Hindlimb muscle (tissue), 1 donor: ENCODE results near the gene ADSS2. TPM values are rescaled to one million over a fixed set of nuclear protein-coding genes. Genes with fewer than 3 reads are reported as not detected.
"Not testable (repeated sequence)": the region's sequence is repeated elsewhere in the genome, so short reads cannot be mapped to it uniquely, and the experiment has no call there.

Source experiments
- DNase-seq: peaks from one replicate; pipeline ENCODE4 v3.0.0-alpha.2; 2013
- polyA plus RNA-seq: library from polyadenylated mRNA; unstranded; fragments of 120-200 nt; gene quantifications from one replicate; pipeline ENCODE4 v1.2.1, GENCODE V29; 2013; ENCODE audit not compliant: insufficient read length

ADSS2 gene
- polyA plus RNA-seq, 1 donor: 18.5 TPM

DNA sequence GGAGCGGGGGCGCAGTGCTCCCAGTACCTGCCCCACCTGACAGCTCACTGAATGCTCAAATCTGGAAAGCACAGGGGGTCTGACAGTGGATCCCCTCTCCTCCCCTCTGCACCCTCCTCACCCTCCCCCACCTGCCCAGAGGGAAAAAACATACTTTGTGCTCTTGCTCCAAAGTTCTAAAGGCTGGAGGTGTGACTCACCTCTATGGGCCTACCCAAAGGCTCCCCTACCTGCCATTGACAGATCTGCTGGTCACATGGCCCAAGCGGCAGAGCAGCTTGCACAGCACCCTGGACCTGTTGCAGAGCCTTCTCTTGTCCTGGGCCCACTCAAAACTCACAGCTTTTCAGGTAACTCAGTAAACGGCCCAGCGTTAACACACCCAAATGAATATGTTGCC, 55.7 kb downstream of the ADSS2 start:
- DNase-seq: no peak

DNA sequence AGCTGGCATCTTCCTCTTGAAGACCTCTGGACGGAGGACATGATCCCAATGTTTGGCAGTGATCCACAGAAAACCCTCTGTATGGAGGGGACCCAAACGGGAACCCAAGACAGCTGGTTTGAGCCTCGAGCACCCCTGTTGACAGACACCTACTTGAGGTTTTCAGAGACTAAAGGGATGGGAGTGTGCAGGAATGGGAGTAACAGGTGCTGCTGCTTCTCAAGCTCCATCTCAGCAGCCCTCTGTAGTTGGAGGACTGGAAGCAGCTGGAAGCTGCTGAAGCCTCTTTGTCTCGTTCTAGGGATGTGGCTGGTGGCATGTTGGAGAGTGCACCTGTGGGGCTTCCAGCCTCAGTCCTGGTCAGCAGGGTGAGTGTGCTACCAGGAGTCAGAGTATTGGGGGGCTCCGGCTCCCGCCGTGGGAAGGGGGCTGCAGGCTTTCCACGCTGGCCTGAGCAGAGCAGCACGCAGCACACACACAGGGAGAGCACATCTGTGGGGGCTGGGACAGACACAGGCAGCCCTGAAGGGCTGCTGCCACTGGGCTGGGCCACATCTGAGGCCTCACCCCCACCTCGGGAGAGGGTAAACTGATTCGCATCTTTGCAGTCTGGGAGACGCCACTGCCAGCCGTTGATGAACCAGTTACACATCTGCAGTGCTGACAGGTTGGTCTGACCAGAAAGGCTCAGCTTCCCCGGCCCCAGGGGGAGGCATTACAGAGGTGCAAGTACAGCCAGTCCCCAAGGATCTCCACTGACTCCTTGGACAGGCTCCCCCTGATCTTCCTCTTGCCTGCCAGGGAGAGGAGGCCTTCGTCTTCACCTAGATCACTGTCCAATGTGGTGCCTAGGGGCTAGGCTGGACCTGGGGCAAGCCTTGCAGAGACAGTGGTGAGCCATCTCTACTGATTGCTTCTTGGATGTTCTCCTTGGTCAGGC, 56.6 kb downstream of the ADSS2 start:
- no peak for DNase-seq

- no peak for DNase-seq
Measured at GRCh38 chr1:244394346-244394745, 57.4 kb downstream of the ADSS2 start.

GRCh38 chr1:244393604-244394176, 58.0 kb downstream of the ADSS2 start:
- DNase-seq: no peak

GRCh38 chr1:244391761-244392160, 59.9 kb downstream of the ADSS2 start:
- no peak for DNase-seq

DNA sequence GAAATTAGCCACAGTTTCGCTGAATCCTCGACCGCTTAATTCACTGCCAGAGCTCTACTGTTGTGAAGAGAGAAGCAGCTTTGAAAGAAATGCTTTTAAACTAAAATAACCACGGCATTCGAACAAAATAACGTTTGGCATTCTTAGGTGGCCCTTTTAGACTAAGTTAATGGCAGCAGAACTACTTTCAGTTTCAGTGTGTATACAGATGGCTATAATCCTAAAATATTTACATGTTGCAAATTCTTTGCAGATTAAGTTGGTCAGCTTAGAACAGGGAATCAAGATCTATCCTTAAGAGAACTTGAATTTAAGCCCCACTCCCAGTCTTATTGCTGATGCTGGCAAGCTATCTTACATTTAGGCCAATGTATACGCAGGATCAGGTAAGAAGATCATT, 62.7 kb downstream of the ADSS2 start:
- DNase-seq: no peak

GRCh38 chr1:244387415-244387814, 64.3 kb downstream of the ADSS2 start:
- no peak for DNase-seq

DNA sequence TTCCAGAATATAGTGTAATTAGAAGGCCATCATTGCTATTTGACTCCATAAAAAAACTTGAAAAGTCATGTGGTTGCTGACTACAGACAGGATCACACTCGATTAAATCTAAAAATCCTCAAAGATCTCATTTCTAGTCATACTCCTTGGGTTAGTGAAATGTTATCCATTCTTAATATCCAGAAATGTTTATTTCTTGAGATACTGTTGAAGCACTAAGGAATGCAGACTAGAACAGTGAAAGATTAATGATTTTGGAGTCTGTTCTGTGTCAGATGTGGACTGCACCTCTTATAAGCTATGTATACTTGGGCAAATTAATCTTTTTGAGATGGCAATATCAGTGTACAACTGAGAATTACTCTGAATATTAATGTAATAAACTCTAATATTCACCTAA, 65.1 kb downstream of the ADSS2 start:
- DNase-seq: no peak

- DNase-seq: no peak
Measured at GRCh38 chr1:244384066-244384465, 67.6 kb downstream of the ADSS2 start.

DNA sequence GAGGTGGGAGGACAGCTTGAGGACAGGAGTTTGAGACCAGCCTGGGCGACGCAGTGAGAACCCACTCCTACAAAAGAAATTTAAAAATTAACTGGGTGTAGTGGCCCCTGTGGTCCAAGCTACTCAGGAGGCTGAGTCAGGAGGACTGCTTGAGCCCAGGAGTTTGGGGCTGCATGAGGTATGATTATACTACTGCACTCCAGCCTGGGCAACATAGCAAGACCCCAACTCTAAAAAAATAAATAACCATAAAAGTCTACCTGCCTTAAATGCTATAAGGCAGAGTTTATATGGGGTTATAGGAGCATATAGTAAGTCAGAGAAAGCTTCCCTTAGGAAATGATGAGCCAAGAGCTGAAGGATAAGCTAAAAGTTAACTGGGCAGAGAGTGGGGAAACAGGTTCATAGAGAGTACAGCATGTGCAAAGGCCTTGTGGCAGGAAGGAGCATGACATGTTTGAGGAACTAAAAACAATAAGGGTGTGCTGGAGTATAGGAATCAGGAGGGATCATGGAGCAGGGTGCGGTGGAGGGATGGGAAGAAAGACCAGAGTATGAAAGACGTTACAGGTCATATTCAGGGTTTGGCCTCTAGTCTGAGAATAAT, 68.3 kb downstream of the ADSS2 start:
- no peak for DNase-seq

GRCh38 chr1:244381878-244382565, 69.7 kb downstream of the ADSS2 start:
- no peak for DNase-seq

- no peak for DNase-seq
Measured at GRCh38 chr1:244376126-244376525, 75.6 kb downstream of the ADSS2 start.

DNA sequence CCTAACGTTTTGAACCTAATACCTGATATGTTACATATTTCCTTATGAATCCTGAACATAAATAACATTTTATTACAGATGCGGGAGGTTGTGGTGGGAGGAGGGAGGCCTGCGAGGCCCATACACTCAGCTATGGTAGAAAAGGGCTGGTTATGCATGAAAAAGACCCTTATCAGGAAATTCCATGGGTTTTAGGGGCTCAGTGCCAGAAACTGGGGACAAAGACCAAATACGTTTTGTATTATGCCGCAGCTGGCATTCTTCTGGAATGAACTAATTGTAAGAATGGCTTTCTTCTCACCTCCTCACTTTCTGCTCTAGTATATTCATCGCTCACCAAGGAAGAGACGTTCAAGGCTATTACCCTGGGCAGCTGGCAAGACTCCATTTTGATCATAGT, 76.7 kb downstream of the ADSS2 start:
- DNase-seq: no peak

DNA sequence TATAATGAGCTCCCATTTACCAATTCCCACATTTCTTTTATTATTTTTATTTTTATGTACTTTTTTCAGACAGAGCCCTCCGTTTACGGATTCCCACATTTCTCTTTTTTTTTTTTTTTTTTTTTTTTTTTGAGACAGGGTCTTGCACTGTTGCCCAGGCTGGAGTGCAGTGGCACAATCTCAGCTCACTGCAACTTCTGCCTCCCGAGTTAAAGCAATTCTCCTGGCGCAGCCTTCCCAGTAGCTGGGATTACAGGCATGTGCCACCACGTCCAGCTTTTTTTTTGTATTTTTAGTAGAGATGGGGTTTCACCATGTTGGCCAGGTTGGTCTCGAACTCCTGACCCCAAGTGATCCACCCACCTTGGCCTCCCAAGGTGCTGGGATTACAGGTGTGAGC, 77.2 kb downstream of the ADSS2 start:
- not testable (repeated sequence) for DNase-seq

GRCh38 chr1:244371242-244372141, 80.2 kb downstream of the ADSS2 start:
- DNase-seq: no peak

GRCh38 chr1:244370060-244370637, 81.6 kb downstream of the ADSS2 start:
- DNase-seq: no peak

DNA sequence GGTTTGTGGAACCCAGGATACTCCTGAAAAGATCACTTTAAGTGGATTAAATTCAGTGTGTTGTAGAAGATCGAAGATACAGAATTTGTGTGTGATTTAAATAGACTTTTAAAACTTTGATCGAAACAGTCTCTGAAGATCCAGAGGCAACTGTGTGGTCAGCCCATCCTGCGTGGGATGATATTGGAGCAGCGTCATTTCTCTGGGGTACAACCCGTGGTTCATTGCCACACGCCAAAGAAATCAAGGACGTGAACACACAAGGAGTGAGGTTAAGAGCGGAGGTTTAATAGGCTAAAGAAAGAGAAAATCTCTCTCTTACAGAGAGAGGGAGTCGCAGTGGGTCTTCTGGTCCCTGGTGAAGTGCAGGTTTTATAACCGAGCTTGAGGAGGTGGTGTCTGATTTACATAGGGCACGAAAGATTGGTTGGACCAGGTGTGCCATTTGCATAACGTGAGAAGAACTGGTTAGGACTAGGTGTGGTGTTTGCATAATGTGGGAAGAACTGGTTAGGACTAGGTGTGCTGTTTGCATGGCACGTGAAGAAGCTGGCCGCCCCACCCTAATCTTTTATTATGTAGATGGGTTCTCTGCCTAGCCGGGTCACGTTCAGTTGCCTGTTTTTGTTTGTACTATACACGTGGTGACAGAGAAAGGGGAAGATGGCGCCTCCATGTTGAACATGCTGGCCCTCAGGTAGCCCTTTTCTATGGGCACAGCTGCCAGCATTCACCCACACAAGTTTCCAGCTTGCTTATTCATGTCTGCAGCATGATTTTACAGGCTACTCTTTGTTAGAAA, 82.3 kb downstream of the ADSS2 start:
- DNase-seq: no peak

GRCh38 chr1:244368279-244368678, 83.4 kb downstream of the ADSS2 start:
- DNase-seq: no peak

GRCh38 chr1:244367399-244368114, 84.2 kb downstream of the ADSS2 start:
- DNase-seq: no peak

DNA sequence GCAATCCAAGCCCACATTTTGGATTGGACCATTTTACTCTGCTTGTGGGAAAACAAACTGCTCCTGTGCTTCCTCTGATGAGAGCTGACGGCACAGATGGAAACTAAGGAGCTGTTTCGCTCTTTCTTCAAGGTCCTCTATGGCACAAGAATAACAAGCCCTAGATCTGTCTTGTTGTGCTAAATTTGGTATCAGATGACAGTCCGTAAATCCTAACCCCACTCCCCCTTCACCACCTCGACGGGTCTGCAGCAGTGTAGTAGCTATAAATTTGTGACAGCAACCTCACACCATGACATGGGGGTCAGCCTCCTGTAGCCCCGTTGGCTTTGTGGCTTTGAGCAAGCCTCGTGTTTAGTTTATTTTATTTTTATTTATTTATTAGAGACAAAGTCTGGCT, 85.9 kb downstream of the ADSS2 start:
- DNase-seq: no peak
